Prostate gland (tissue), 2 donors: Measurements from ENCODE around the gene ARIH1.
A peak's percentile ranks its signal among the peaks of the same experiment; 100 is the strongest.

Source experiments
- POLR2A ChIP-seq: fragments of 450-650 bp; IDR thresholded peaks from one replicate; pipeline ENCODE4 v1.6.1; 2016; ENCODE audit warnings: antibody characterized with exemption, mild to moderate bottlenecking
- POLR2AphosphoS5 ChIP-seq: sonication (generic); formaldehyde crosslinking; IDR thresholded peaks from one replicate; pipeline ENCODE4 v1.6.1; 2017; ENCODE audit warnings: antibody characterized with exemption
- TF ChIP-seq, protein P1 (sequence below), 4 experiments: fragments of 200-600 bp in 2 of 4; fragments of 450-650 bp in 2 of 4; sonication (generic) in 2 of 4; IDR thresholded peaks; 1 replicate in 3 of 4; 2 replicates in 1 of 4; pipeline ENCODE4 v1.5.1; 2016 to 2019; ENCODE audit warnings: antibody characterized with exemption in 4 of 4, mild to moderate bottlenecking in 2 of 4, moderate library complexity in 2 of 4

DNA sequence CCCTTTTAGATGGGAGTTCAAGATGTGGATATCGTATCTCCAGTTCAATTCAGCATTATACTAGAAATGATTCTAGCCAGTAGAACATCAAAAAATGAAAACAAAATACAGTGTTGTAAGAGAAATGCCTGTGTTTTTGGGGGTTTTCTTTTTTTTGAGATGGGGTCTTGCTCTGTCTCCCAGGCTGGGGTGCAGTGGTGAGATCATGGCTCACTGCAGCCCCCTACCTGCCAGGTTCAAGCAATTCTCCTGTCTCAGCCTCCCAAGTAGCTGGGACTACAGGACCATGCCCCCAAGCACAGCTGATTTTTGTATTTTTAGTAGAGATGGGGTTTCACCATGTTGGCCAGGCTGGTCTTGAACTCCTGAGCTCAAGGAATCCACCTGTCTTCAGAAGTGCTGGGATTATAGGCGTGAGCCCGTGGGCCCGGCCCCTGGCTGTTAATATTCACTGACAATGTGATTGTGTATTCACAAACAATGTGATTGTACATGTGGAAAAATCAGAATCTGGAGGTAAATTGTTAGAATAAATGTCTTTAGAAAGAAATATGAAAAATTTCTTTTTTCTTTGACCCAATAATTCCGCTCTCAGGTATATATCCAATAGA, 59.0 kb downstream of the ARIH1 start:
- TF ChIP-seq, protein P1, sequence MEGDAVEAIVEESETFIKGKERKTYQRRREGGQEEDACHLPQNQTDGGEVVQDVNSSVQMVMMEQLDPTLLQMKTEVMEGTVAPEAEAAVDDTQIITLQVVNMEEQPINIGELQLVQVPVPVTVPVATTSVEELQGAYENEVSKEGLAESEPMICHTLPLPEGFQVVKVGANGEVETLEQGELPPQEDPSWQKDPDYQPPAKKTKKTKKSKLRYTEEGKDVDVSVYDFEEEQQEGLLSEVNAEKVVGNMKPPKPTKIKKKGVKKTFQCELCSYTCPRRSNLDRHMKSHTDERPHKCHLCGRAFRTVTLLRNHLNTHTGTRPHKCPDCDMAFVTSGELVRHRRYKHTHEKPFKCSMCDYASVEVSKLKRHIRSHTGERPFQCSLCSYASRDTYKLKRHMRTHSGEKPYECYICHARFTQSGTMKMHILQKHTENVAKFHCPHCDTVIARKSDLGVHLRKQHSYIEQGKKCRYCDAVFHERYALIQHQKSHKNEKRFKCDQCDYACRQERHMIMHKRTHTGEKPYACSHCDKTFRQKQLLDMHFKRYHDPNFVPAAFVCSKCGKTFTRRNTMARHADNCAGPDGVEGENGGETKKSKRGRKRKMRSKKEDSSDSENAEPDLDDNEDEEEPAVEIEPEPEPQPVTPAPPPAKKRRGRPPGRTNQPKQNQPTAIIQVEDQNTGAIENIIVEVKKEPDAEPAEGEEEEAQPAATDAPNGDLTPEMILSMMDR (IDR thresholded peaks at IDR 0.05), result peak in 3 of 4 experiments; percentile 12 to 22 (median 16)
- TF ChIP-seq POLR2A, result no peak
- TF ChIP-seq POLR2AphosphoS5, result no peak
